Muscle layer of colon (tissue), 2 donors: ENCODE results near the gene RBM15B.
"Not testable (repeated sequence)": the region's sequence is repeated elsewhere in the genome, so short reads cannot be mapped to it uniquely, and the experiment has no call there.

Experiments
- H3K27ac ChIP-seq: one replicate; pipeline ENCODE4 v1.7.0; 2013; ENCODE audit warnings: low read depth, mild to moderate bottlenecking, low read length, moderate library complexity
- H3K27me3 ChIP-seq, 2 donors: one replicate each; pipeline ENCODE4 v1.7.0; 2013; ENCODE audit warnings: low read length in 2 of 2, mild to moderate bottlenecking in 2 of 2; ENCODE audit not compliant: insufficient read depth in 2 of 2, control insufficient read depth in 1 of 2
- H3K36me3 ChIP-seq: one replicate; pipeline ENCODE4 v1.7.0; 2013; ENCODE audit warnings: mild to moderate bottlenecking, low read length; ENCODE audit not compliant: insufficient read depth
- H3K4me1 ChIP-seq: one replicate; pipeline ENCODE4 v1.7.0; 2013; ENCODE audit warnings: mild to moderate bottlenecking, low read length; ENCODE audit not compliant: insufficient read depth
- H3K4me3 ChIP-seq, 2 donors: one replicate each; pipeline ENCODE4 v1.7.0; 2013; ENCODE audit warnings: low read length in 2 of 2, low read depth in 1 of 2, mild to moderate bottlenecking in 1 of 2, moderate library complexity in 1 of 2
- H3K9ac ChIP-seq: one replicate; pipeline ENCODE4 v1.7.0; 2013; ENCODE audit warnings: low read length
- H3K9me3 ChIP-seq: one replicate; pipeline ENCODE4 v1.7.0; 2013; ENCODE audit warnings: mild to moderate bottlenecking, low read length
- donor health status: abdominal sarcoma.
- donor health status: Adenocarcinoma of cecum.

The RBM15B gene

GRCh38 chr3:51361746-51362145, 29.3 kb upstream of the RBM15B start:
- Histone ChIP-seq H3K27me3 (no peaks in the 10 kb centered on the region), H3K9me3 (no peaks in the 10 kb centered on the region), H3K27ac (no peak overlapping the region), H3K4me3 (no peak overlapping the region), H3K4me1 (no peaks in the 10 kb centered on the region), H3K36me3 (no peaks in the 10 kb centered on the region), H3K9ac (no peak overlapping the region)

- Histone ChIP-seq H3K9me3 (no peaks in the 10 kb centered on the region), H3K9ac (no peak overlapping the region), H3K27me3 (no peaks in the 10 kb centered on the region), H3K27ac (no peak overlapping the region), H3K36me3 (no peaks in the 10 kb centered on the region), H3K4me3 (no peak overlapping the region), H3K4me1 (no peaks in the 10 kb centered on the region)
Observed at GRCh38 chr3:51362476-51362875, 28.6 kb upstream of the RBM15B start.

- not testable (repeated sequence) for H3K27me3 ChIP-seq, H3K27ac ChIP-seq, H3K9ac ChIP-seq, H3K36me3 ChIP-seq, H3K9me3 ChIP-seq, H3K4me1 ChIP-seq, H3K4me3 ChIP-seq
Observed at GRCh38 chr3:51368276-51368675, 22.8 kb upstream of the RBM15B start.

- Histone ChIP-seq H3K4me1 (no peaks in the 10 kb centered on the region), H3K9ac (no peak overlapping the region), H3K27ac (no peak overlapping the region), H3K36me3 (no peaks in the 10 kb centered on the region), H3K27me3 (no peaks in the 10 kb centered on the region), H3K4me3 (no peak overlapping the region), H3K9me3 (no peaks in the 10 kb centered on the region)
Observed at GRCh38 chr3:51371943-51372557, 19.0 kb upstream of the RBM15B start.

- no peaks in the 10 kb centered on the region for H3K9me3 ChIP-seq
- H3K27ac ChIP-seq, result no peak overlapping the region
- H3K27me3 ChIP-seq, result no peaks in the 10 kb centered on the region
- H3K4me1 ChIP-seq, result no peaks in the 10 kb centered on the region
- H3K36me3 ChIP-seq, result no peaks in the 10 kb centered on the region
- no peak overlapping the region for H3K4me3 ChIP-seq
- no peak overlapping the region for H3K9ac ChIP-seq
Observed at GRCh38 chr3:51373658-51374421, 17.2 kb upstream of the RBM15B start.

- Histone ChIP-seq H3K9ac (no peak overlapping the region), H3K27me3 (no peaks in the 10 kb centered on the region), H3K36me3 (no peaks in the 10 kb centered on the region), H3K27ac (no peak overlapping the region), H3K4me1 (no peaks in the 10 kb centered on the region), H3K9me3 (no peaks in the 10 kb centered on the region), H3K4me3 (no peak overlapping the region)
Observed at GRCh38 chr3:51374456-51374855, 16.6 kb upstream of the RBM15B start.

- H3K27ac ChIP-seq, result no peak overlapping the region
- H3K36me3 ChIP-seq, result no peaks in the 10 kb centered on the region
Observed at GRCh38 chr3:51375136-51375535, 15.9 kb upstream of the RBM15B start.

GRCh38 chr3:51375571-51375970, 15.5 kb upstream of the RBM15B start:
- Histone ChIP-seq H3K36me3 (no peaks in the 10 kb centered on the region), H3K4me1 (no peaks in the 10 kb centered on the region), H3K4me3 (no peak overlapping the region), H3K9ac (no peak overlapping the region), H3K9me3 (no peaks in the 10 kb centered on the region), H3K27ac (no peak overlapping the region), H3K27me3 (no peaks in the 10 kb centered on the region)

More at GRCh38 chr3:51375136-51375535, 15.9 kb upstream of the RBM15B start:
- Histone ChIP-seq H3K27me3 (no peaks in the 10 kb centered on the region), H3K9ac (no peak overlapping the region), H3K4me1 (no peaks in the 10 kb centered on the region), H3K4me3 (no peak overlapping the region), H3K9me3 (no peaks in the 10 kb centered on the region)

GRCh38 chr3:51378065-51378464, 13.0 kb upstream of the RBM15B start:
- Histone ChIP-seq H3K36me3 (no peaks in the 10 kb centered on the region), H3K4me1 (no peaks in the 10 kb centered on the region), H3K27ac (no peak overlapping the region), H3K27me3 (no peaks in the 10 kb centered on the region), H3K4me3 (no peak overlapping the region), H3K9me3 (no peaks in the 10 kb centered on the region), H3K9ac (no peak overlapping the region)

GRCh38 chr3:51378726-51379125, 12.4 kb upstream of the RBM15B start:
- H3K27ac ChIP-seq, result no peak overlapping the region
- no peak overlapping the region for H3K9ac ChIP-seq
- no peaks in the 10 kb centered on the region for H3K36me3 ChIP-seq
- no peaks in the 10 kb centered on the region for H3K9me3 ChIP-seq
- no peak overlapping the region for H3K4me3 ChIP-seq
- H3K4me1 ChIP-seq, result peaks cover 3% of the 10 kb centered on the region
- H3K27me3 ChIP-seq, result no peaks in the 10 kb centered on the region

GRCh38 chr3:51379301-51379700, 11.8 kb upstream of the RBM15B start:
- Histone ChIP-seq H3K27me3 (no peaks in the 10 kb centered on the region), H3K9ac (no peak overlapping the region), H3K36me3 (no peaks in the 10 kb centered on the region), H3K27ac (no peak overlapping the region), H3K4me1 (peaks cover 9% of the 10 kb centered on the region), H3K4me3 (no peak overlapping the region), H3K9me3 (no peaks in the 10 kb centered on the region)
